GM23338 (cell line): ENCODE results near the gene UBXN10.

ENCODE experiments used
- CREB1 ChIP-seq: fragments of 250-450 bp; sonication (Bioruptor Pico); IDR thresholded peaks from 2 replicates; pipeline ENCODE4 v1.5.0; 2020; ENCODE audit warnings: low read depth, mild to moderate bottlenecking, moderate library complexity
- CTCF ChIP-seq, 2 experiments: fragments of 200-600 bp in 1 of 2; sonication (generic) in 1 of 2; conservative IDR thresholded peaks; 2 replicates each; pipeline versions ENCODE4 v1.5.1 to v1.6.1; 2016 to 2017; ENCODE audit warnings: antibody characterized with exemption in 2 of 2, low read depth in 2 of 2, mild to moderate bottlenecking in 2 of 2, moderate library complexity in 1 of 2
- EZH2 ChIP-seq: fragments of 200-600 bp; sonication (generic); IDR thresholded peaks from one replicate; pipeline ENCODE4 v1.8.0; 2017; ENCODE audit warnings: antibody characterized with exemption, mild to moderate bottlenecking, low read depth; ENCODE audit not compliant: unreplicated experiment
- EZH2phosphoT487 ChIP-seq: fragments of 200-600 bp; sonication (generic); IDR thresholded peaks from one replicate; pipeline ENCODE4 v1.8.1; 2018; ENCODE audit warnings: antibody characterized with exemption; ENCODE audit not compliant: unreplicated experiment
- JUNB ChIP-seq: IDR thresholded peaks from one replicate; pipeline ENCODE4 v1.6.1; 2016; ENCODE audit warnings: antibody characterized with exemption; ENCODE audit not compliant: unreplicated experiment
- POLR2AphosphoS5 ChIP-seq: IDR thresholded peaks from 2 replicates; pipeline ENCODE4 v1.6.1; 2016; ENCODE audit warnings: antibody characterized with exemption, low read depth
- REST ChIP-seq: IDR thresholded peaks from one replicate; pipeline ENCODE4 v1.6.1; 2018; ENCODE audit warnings: antibody characterized with exemption; ENCODE audit not compliant: unreplicated experiment
- STAT1 ChIP-seq: IDR thresholded peaks from one replicate; pipeline ENCODE4 v1.6.1; 2016; ENCODE audit warnings: antibody characterized with exemption; ENCODE audit not compliant: unreplicated experiment
- ZNF114 ChIP-seq: fragments of 250-450 bp; sonication (Bioruptor Pico); IDR thresholded peaks from 2 replicates; pipeline ENCODE4 v1.5.0; 2020; ENCODE audit warnings: mild to moderate bottlenecking, moderate library complexity
- ZNF462 ChIP-seq: fragments of 250-450 bp; sonication (Bioruptor Pico); IDR thresholded peaks from 2 replicates; pipeline ENCODE4 v1.5.0; 2020; ENCODE audit warnings: mild to moderate bottlenecking, moderate library complexity

DNA sequence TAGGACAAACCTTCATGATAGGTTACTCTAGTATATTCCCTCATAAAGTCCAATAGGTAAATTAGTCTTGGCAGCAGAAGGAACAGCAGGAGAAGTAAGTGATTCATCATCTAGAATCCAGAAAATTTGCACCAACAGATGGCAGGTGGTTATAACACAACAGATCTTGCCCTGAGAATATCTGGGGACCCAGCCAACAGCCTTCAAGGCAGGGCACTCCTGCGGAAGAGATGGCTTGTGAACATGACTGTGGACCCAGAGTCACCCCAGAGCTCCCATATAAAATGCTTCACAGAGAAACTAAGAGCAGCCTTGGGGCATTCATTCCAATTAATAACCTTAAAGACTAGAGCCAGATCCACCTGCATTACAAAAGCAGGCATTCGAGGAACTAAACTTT is 8.3 kb downstream of the UBXN10 start:
- no peak for TF ChIP-seq CTCF (conservative IDR thresholded peaks at IDR 0.05; ENCODE audit: low read depth in 2 of 2)
- TF ChIP-seq EZH2, result no peak
- no peak for TF ChIP-seq REST
- no peak for TF ChIP-seq POLR2AphosphoS5
- TF ChIP-seq ZNF114, result no peak
- no peak for TF ChIP-seq CREB1 (CRISPR knock-in tag)
- TF ChIP-seq JUNB, result no peak
- TF ChIP-seq ZNF462 (CRISPR knock-in tag), result no peak
- no peak for TF ChIP-seq EZH2phosphoT487
- TF ChIP-seq STAT1, result no peak
